HepG2 (cell line): ENCODE results near the gene CENPB. TPM values are rescaled to one million over a fixed set of nuclear protein-coding genes. Genes with fewer than 3 reads are reported as not detected.

Experiments used
- ATF7-NPFF ChIP-seq: sonication (generic); formaldehyde crosslinking; IDR thresholded peaks from 2 replicates; pipeline ENCODE4 v1.8.1; 2023; ENCODE audit warnings: mild to moderate bottlenecking, low read depth, missing genetic modification reagents, moderate library complexity
- BATF2 ChIP-seq: sonication (generic); formaldehyde crosslinking; IDR thresholded peaks from 2 replicates; pipeline ENCODE4 v1.8.0; 2022; ENCODE audit warnings: mild to moderate bottlenecking, missing genetic modification reagents, moderate library complexity
- CSRNP1 ChIP-seq: sonication (generic); formaldehyde crosslinking; IDR thresholded peaks from 2 replicates; pipeline ENCODE4 v1.8.1; 2023; ENCODE audit warnings: mild to moderate bottlenecking, missing genetic modification reagents
- FOXP1 ChIP-seq, 2 experiments: fragments of 450-650 bp in 1 of 2; IDR thresholded peaks; 2 replicates each; pipeline ENCODE4 v1.6.1; 2017 to 2018; ENCODE audit warnings: antibody characterized with exemption in 1 of 2
- HINFP ChIP-seq: sonication (generic); formaldehyde crosslinking; IDR thresholded peaks from 2 replicates; pipeline ENCODE4 v1.4.0; 2020; ENCODE audit warnings: low read depth, mild to moderate bottlenecking, missing genetic modification reagents
- MED13 ChIP-seq: sonication (generic); formaldehyde crosslinking; IDR thresholded peaks from 2 replicates; pipeline ENCODE4 v1.5.0; 2020; ENCODE audit warnings: missing genetic modification reagents
- PHF8 ChIP-seq: sonication (generic); formaldehyde crosslinking; IDR thresholded peaks from 2 replicates; pipeline ENCODE4 v1.5.0; 2020; ENCODE audit warnings: missing genetic modification reagents
- PRDM4 ChIP-seq: sonication (generic); formaldehyde crosslinking; IDR thresholded peaks from 2 replicates; pipeline ENCODE4 v1.9.0; 2021; ENCODE audit warnings: missing genetic modification reagents, borderline replicate concordance
- SSRP1 ChIP-seq: IDR thresholded peaks from 2 replicates; pipeline ENCODE4 v1.6.1; 2016; ENCODE audit warnings: control low read depth
- STAT6 ChIP-seq: sonication (generic); formaldehyde crosslinking; IDR thresholded peaks from 2 replicates; pipeline ENCODE4 v1.4.0; 2020; ENCODE audit warnings: missing genetic modification reagents, mild to moderate bottlenecking, borderline replicate concordance
- ZBTB21 ChIP-seq: sonication (generic); formaldehyde crosslinking; IDR thresholded peaks from 2 replicates; pipeline ENCODE4 v1.4.0; 2020; ENCODE audit warnings: missing genetic modification reagents
- ZKSCAN8 ChIP-seq: IDR thresholded peaks from 2 replicates; pipeline ENCODE4 v1.6.1; 2016; ENCODE audit warnings: borderline replicate concordance, missing genetic modification reagents, missing compliant biosample characterization
- ZNF263 ChIP-seq: sonication (generic); formaldehyde crosslinking; IDR thresholded peaks from 2 replicates; pipeline ENCODE4 v1.4.0; 2020; ENCODE audit warnings: missing genetic modification reagents
- polyA plus RNA-seq, 8 experiments: library from polyadenylated mRNA; depleted of rRNA in 3 of 8; stranded (reverse) in 7 of 8; unstranded in 1 of 8; fragments of >200 nt; fragmentation: Illumina TruSeq in 4 of 8; extraction: Trizol in 4 of 8; gene quantifications; 2 replicates each; pipeline versions ENCODE4 v1.2.1 to v1.2.3, GENCODE V29; 2011 to 2016; ENCODE audit warnings: low read depth in 4 of 8, missing spikeins in 1 of 8, mixed read lengths in 1 of 8; ENCODE audit not compliant: insufficient read depth in 1 of 8
- total RNA-seq, 5 experiments: library from RNA; depleted of rRNA; stranded (reverse); fragments of >200 nt; fragmentation: Illumina TruSeq; extraction: Trizol; gene quantifications; 2 replicates each; pipeline ENCODE4 v1.2.3, GENCODE V29; 2016; ENCODE audit warnings: low read depth in 1 of 5

The CENPB gene
- total and polyA plus RNA-seq, 2 of the 13 experiments (the other 11 are each of a cell fraction or from before 2014, with no cell fraction given) = 10.4 to 54.5 TPM

- TF ChIP-seq PRDM4 (CRISPR knock-in tag) (peak; percentile 78; the same call in 1 of the 2 replicates), ZKSCAN8 (CRISPR knock-in tag) (no peak), HINFP (CRISPR knock-in tag) (no peak), CSRNP1 (CRISPR knock-in tag) (peak; percentile 90; the same call in 1 of the 2 replicates), MED13 (peak; percentile 82; the same call in 1 of the 2 replicates), STAT6 (CRISPR knock-in tag) (no peak), ATF7-NPFF (CRISPR knock-in tag) (peak; percentile 93), FOXP1 (IDR thresholded peaks at IDR 0.05) (no peak), FOXP1 (CRISPR knock-in tag; IDR thresholded peaks at IDR 0.05) (no peak), ZBTB21 (CRISPR knock-in tag) (no peak), PHF8 (peak; percentile 23; the same call in 1 of the 2 replicates), SSRP1 (no peak), ZNF263 (CRISPR knock-in tag) (0 out of 2 replicates have a peak, but pooled peaks have one; percentile 32), BATF2 (no peak)
Observed at GRCh38 chr20:3749689-3750531, 36.6 kb downstream of the CENPB start (continued).
